Tibial nerve (tissue), 4 donors: ENCODE measurements around the gene AGRP.

Experiments used
- EP300 ChIP-seq, 2 donors: sonication (generic); formaldehyde crosslinking; IDR thresholded peaks; one replicate each; pipeline ENCODE4 v1.6.1; 2017; ENCODE audit warnings: antibody characterized with exemption in 2 of 2, mild to moderate bottlenecking in 1 of 2
- TF ChIP-seq, protein P1 (sequence below), 5 experiments: fragments of 200-600 bp in 3 of 5; fragments of 450-650 bp in 2 of 5; sonication (generic) in 3 of 5; IDR thresholded peaks; one replicate each; pipeline ENCODE4 v1.5.1; 2016 to 2019; ENCODE audit warnings: antibody characterized with exemption in 5 of 5, mild to moderate bottlenecking in 3 of 5, moderate library complexity in 2 of 5

DNA sequence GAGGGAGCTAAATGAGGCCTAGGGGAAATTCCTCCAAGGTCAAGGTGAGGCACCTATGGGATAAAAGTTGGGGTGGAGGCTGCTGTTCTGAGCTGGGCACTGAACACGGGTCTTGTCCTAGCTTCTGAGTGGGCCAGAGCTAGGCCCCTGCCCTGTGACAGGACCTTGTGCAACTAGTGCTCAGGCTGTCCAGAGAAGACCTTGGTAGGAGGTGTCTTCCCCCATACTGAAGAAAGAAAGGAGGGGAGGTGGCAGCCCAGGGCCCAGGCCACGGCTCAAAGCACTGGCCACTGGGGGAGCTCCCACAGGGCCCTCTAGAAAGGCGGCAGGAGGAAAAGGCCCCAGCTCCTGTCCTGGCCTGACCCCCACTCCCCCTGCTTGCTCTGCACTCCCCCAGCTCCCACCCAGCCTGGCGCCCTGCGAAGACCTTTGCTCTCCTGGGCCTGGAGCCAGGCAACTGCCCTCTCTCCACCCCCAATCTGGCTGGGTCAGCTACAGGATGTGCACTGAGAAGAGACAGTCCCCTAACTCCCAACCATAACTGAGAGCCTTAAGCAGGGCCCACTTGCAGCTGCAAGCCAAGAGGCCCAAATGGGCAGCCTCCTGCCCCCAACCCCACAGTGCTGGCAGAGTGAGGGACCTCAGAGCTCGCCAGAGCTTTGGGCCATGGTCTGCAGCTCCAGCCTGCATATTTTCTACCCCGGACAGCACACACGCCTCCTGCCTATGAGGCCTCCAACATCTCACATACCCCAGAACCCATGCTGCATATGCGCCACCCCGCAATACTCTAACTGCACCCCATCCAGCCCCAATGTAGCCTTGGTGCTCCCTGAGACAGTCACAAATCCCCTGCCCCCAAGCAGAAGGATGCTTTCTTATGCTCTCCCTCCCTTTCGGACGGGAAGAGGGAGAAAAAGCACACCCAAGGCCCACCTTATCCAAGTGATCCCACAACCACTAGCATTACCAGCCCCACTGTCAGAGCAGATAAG lies 37.1 kb downstream of the AGRP start:
- TF ChIP-seq, protein P1, sequence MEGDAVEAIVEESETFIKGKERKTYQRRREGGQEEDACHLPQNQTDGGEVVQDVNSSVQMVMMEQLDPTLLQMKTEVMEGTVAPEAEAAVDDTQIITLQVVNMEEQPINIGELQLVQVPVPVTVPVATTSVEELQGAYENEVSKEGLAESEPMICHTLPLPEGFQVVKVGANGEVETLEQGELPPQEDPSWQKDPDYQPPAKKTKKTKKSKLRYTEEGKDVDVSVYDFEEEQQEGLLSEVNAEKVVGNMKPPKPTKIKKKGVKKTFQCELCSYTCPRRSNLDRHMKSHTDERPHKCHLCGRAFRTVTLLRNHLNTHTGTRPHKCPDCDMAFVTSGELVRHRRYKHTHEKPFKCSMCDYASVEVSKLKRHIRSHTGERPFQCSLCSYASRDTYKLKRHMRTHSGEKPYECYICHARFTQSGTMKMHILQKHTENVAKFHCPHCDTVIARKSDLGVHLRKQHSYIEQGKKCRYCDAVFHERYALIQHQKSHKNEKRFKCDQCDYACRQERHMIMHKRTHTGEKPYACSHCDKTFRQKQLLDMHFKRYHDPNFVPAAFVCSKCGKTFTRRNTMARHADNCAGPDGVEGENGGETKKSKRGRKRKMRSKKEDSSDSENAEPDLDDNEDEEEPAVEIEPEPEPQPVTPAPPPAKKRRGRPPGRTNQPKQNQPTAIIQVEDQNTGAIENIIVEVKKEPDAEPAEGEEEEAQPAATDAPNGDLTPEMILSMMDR (IDR thresholded peaks at IDR 0.05), result no peak
- no peak for TF ChIP-seq EP300 (IDR thresholded peaks at IDR 0.05)
